Measurements from ENCODE around the gene ACOXL. TPM values are rescaled to one million over a fixed set of nuclear protein-coding genes. Genes with fewer than 3 reads are reported as not detected.

Gene ACOXL
- total and polyA plus RNA-seq, 4 donors, result 4.4 to 32.8 (median 12.2) TPM

GRCh38 chr2:111007757-111008688, 275.6 kb downstream of the ACOXL start:
- H3K27ac ChIP-seq (ENCODE audit: low read depth in 1 of 2, low read length in 1 of 2), result no peak overlapping the region
- H3K9me3 ChIP-seq (ENCODE audit: control insufficient read depth in 4 of 4, insufficient read depth in 3 of 4, low read length in 3 of 4), result peaks cover 0 to 3% (median 0%) of the 10 kb centered on the region in 4 donors
- H3K4me3 ChIP-seq, result no peak overlapping the region
- 86 to 90% methylated on average over 7 of the region's 7 CpGs for WGBS, 2 donors
- TF ChIP-seq CTCF (IDR thresholded peaks at IDR 0.05; ENCODE audit: control extremely low read depth, extremely low read depth), result no peak
- H3K4me1 ChIP-seq (ENCODE audit: control insufficient read depth in 5 of 5, insufficient read depth in 5 of 5, low read length in 5 of 5), result peaks cover 0 to 9% (median 0%) of the 10 kb centered on the region in 5 donors
- ATAC-seq (ENCODE audit: insufficient read depth, low FRiP score) (no peak), DNase-seq (no peak)
- H3K36me3 ChIP-seq (ENCODE audit: control insufficient read depth in 4 of 4, insufficient read depth in 4 of 4, low read length in 4 of 4), result peaks cover 0 to 2% (median 0%) of the 10 kb centered on the region in 4 donors
- no peaks in the 10 kb centered on the region for H3K27me3 ChIP-seq (ENCODE audit: control insufficient read depth in 3 of 3, insufficient read depth in 3 of 3, low read length in 2 of 3)
- no peak overlapping the region for H3K9ac ChIP-seq (ENCODE audit: insufficient read depth in 1 of 2, low read length in 2 of 2)

GRCh38 chr2:111011218-111011617, 278.8 kb downstream of the ACOXL start:
- Histone ChIP-seq H3K36me3 (ENCODE audit: control insufficient read depth in 4 of 4, insufficient read depth in 4 of 4, low read length in 4 of 4) (no peaks in the 10 kb centered on the region), H3K27ac (ENCODE audit: low read depth in 1 of 2, low read length in 1 of 2) (no peak overlapping the region), H3K9me3 (ENCODE audit: control insufficient read depth in 4 of 4, insufficient read depth in 3 of 4, low read length in 3 of 4) (peaks cover 0 to 3% (median 0%) of the 10 kb centered on the region in 4 donors), H3K4me3 (no peak overlapping the region), H3K4me1 (ENCODE audit: control insufficient read depth in 5 of 5, insufficient read depth in 5 of 5, low read length in 5 of 5) (peaks cover 0 to 1% (median 0%) of the 10 kb centered on the region in 5 donors), H3K9ac (ENCODE audit: insufficient read depth in 1 of 2, low read length in 2 of 2) (no peak overlapping the region), H3K27me3 (ENCODE audit: control insufficient read depth in 3 of 3, insufficient read depth in 3 of 3, low read length in 2 of 3) (no peaks in the 10 kb centered on the region)
- ATAC-seq (ENCODE audit: insufficient read depth, low FRiP score) (no peak), DNase-seq (no peak)
- TF ChIP-seq CTCF (IDR thresholded peaks at IDR 0.05; ENCODE audit: control extremely low read depth, extremely low read depth), result no peak

GRCh38 chr2:111015283-111015995, 283.1 kb downstream of the ACOXL start:
- DNase-seq (no peak), ATAC-seq (ENCODE audit: insufficient read depth, low FRiP score) (no peak)
- H3K36me3 ChIP-seq (ENCODE audit: control insufficient read depth in 4 of 4, insufficient read depth in 4 of 4, low read length in 4 of 4), result no peaks in the 10 kb centered on the region
- peaks cover 0 to 2% (median 0%) of the 10 kb centered on the region in 5 donors for H3K4me1 ChIP-seq (ENCODE audit: control insufficient read depth in 5 of 5, insufficient read depth in 5 of 5, low read length in 5 of 5)
- no peak for TF ChIP-seq CTCF (IDR thresholded peaks at IDR 0.05; ENCODE audit: control extremely low read depth, extremely low read depth)
- no peak overlapping the region for H3K4me3 ChIP-seq
- no peaks in the 10 kb centered on the region for H3K27me3 ChIP-seq (ENCODE audit: control insufficient read depth in 3 of 3, insufficient read depth in 3 of 3, low read length in 2 of 3)
- peaks cover 0 to 3% (median 0%) of the 10 kb centered on the region in 4 donors for H3K9me3 ChIP-seq (ENCODE audit: control insufficient read depth in 4 of 4, insufficient read depth in 3 of 4, low read length in 3 of 4)
- no peak overlapping the region for H3K27ac ChIP-seq (ENCODE audit: low read depth in 1 of 2, low read length in 1 of 2)
- WGBS, 2 donors, result 63% methylated on average over 2 of the region's 2 CpGs
- no peak overlapping the region for H3K9ac ChIP-seq (ENCODE audit: insufficient read depth in 1 of 2, low read length in 2 of 2)

Measured in lung (tissue), 12 donors.